Panc1 (cell line): ENCODE results near the gene TNNT3.

ENCODE experiments used
- SIN3A ChIP-seq: IDR thresholded peaks from 2 replicates; pipeline ENCODE4 v1.6.1; 2012; ENCODE audit warnings: low read depth, mild to moderate bottlenecking, low read length, moderate library complexity, borderline replicate concordance; ENCODE audit not compliant: insufficient read depth
- TCF7L2 ChIP-seq: IDR thresholded peaks from 2 replicates; pipeline ENCODE4 v1.6.1; 2011; ENCODE audit warnings: mild to moderate bottlenecking, low read depth, low read length, inconsistent platforms
- TF ChIP-seq, protein P1 (sequence below): fragments of 450-650 bp; IDR thresholded peaks from 2 replicates; pipeline ENCODE4 v1.5.1; 2017; ENCODE audit warnings: mild to moderate bottlenecking
- TF ChIP-seq, protein P2 (sequence below), 2 experiments: IDR thresholded peaks; 2 replicates each; pipeline ENCODE4 v1.6.1; 2011 to 2012; ENCODE audit warnings: low read depth in 2 of 2, control low read depth in 1 of 2, low read length in 1 of 2, mild to moderate bottlenecking in 1 of 2, moderate library complexity in 1 of 2; ENCODE audit not compliant: insufficient read depth in 1 of 2

DNA sequence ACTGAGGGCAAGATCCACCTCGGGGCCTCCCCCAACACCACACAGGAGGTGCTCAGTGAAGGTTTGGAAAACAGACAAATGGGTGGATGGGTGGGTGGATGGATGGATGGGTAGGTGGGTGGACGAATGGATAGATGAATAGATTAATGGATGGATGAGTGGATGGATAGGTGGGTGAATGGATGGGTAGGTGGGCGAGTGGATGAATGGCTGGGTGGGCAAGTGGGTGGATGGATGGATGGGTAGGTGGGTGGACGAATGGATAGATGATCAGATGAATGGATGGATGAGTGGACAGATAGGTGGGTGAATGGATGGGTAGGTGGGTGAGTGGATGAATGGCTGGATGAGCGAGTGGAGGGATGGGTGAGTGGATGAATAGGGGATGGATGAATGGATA, 26.9 kb upstream of the TNNT3 start:
- TF ChIP-seq, protein P1, sequence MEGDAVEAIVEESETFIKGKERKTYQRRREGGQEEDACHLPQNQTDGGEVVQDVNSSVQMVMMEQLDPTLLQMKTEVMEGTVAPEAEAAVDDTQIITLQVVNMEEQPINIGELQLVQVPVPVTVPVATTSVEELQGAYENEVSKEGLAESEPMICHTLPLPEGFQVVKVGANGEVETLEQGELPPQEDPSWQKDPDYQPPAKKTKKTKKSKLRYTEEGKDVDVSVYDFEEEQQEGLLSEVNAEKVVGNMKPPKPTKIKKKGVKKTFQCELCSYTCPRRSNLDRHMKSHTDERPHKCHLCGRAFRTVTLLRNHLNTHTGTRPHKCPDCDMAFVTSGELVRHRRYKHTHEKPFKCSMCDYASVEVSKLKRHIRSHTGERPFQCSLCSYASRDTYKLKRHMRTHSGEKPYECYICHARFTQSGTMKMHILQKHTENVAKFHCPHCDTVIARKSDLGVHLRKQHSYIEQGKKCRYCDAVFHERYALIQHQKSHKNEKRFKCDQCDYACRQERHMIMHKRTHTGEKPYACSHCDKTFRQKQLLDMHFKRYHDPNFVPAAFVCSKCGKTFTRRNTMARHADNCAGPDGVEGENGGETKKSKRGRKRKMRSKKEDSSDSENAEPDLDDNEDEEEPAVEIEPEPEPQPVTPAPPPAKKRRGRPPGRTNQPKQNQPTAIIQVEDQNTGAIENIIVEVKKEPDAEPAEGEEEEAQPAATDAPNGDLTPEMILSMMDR: no peak
- TF ChIP-seq TCF7L2: no peak
- TF ChIP-seq, protein P2, sequence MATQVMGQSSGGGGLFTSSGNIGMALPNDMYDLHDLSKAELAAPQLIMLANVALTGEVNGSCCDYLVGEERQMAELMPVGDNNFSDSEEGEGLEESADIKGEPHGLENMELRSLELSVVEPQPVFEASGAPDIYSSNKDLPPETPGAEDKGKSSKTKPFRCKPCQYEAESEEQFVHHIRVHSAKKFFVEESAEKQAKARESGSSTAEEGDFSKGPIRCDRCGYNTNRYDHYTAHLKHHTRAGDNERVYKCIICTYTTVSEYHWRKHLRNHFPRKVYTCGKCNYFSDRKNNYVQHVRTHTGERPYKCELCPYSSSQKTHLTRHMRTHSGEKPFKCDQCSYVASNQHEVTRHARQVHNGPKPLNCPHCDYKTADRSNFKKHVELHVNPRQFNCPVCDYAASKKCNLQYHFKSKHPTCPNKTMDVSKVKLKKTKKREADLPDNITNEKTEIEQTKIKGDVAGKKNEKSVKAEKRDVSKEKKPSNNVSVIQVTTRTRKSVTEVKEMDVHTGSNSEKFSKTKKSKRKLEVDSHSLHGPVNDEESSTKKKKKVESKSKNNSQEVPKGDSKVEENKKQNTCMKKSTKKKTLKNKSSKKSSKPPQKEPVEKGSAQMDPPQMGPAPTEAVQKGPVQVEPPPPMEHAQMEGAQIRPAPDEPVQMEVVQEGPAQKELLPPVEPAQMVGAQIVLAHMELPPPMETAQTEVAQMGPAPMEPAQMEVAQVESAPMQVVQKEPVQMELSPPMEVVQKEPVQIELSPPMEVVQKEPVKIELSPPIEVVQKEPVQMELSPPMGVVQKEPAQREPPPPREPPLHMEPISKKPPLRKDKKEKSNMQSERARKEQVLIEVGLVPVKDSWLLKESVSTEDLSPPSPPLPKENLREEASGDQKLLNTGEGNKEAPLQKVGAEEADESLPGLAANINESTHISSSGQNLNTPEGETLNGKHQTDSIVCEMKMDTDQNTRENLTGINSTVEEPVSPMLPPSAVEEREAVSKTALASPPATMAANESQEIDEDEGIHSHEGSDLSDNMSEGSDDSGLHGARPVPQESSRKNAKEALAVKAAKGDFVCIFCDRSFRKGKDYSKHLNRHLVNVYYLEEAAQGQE (IDR thresholded peaks at IDR 0.05; ENCODE audit: insufficient read depth in 1 of 2, low read depth in 2 of 2, low read length in 1 of 2): no peak
- no peak for TF ChIP-seq SIN3A
